DND-41 (cell line): ENCODE measurements around the gene C8B.

Experiments used
- CTCF ChIP-seq: IDR thresholded peaks from 2 replicates; pipeline ENCODE4 v1.5.1; 2012; ENCODE audit warnings: borderline replicate concordance, low read length, moderate library complexity, mild to moderate bottlenecking; ENCODE audit not compliant: poor library complexity, severe bottlenecking; ENCODE audit errors: extremely low read depth
- EZH2 ChIP-seq: IDR thresholded peaks from 3 replicates; pipeline ENCODE4 v1.6.1; 2012; ENCODE audit warnings: borderline replicate concordance, low read depth, mild to moderate bottlenecking, moderate library complexity, low read length, inconsistent platforms; ENCODE audit not compliant: severe bottlenecking

GRCh38 chr1:56922507-56922906, 43.3 kb downstream of the C8B start:
- TF ChIP-seq CTCF (no peak), EZH2 (no peak)
